PC-9 (cell line): Measurements from ENCODE around the gene MAST4.

Experiments
- EZH2 ChIP-seq: fragments of 200-600 bp; sonication (generic); IDR thresholded peaks from 2 replicates; pipeline ENCODE4 v1.8.0; 2017; ENCODE audit warnings: antibody characterized with exemption, low read depth
- TF ChIP-seq, protein P1 (sequence below): fragments of 200-600 bp; sonication (generic); conservative IDR thresholded peaks from 2 replicates; pipeline ENCODE4 v1.6.1; 2017; ENCODE audit warnings: mixed run types, antibody characterized with exemption, mild to moderate bottlenecking, moderate library complexity

DNA sequence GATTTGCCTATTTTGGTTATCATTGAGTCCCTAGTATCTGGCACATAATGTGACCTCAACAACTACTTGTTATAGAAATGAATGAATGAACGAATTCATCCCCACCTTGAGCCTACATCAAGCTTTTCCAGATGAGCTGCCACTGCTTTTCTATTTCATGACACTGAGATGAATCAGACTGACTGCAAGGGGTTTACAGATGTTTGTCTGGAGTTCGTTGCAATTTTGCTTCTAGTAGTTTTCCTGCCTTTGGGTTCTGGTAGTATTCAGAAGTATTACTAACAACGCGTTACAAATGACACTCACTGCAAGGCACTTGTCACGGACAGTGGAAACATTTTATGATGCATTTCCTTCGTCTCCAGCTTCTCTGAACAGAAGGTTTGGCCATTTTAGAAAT is 378.1 kb downstream of the MAST4 start:
- TF ChIP-seq, protein P1, sequence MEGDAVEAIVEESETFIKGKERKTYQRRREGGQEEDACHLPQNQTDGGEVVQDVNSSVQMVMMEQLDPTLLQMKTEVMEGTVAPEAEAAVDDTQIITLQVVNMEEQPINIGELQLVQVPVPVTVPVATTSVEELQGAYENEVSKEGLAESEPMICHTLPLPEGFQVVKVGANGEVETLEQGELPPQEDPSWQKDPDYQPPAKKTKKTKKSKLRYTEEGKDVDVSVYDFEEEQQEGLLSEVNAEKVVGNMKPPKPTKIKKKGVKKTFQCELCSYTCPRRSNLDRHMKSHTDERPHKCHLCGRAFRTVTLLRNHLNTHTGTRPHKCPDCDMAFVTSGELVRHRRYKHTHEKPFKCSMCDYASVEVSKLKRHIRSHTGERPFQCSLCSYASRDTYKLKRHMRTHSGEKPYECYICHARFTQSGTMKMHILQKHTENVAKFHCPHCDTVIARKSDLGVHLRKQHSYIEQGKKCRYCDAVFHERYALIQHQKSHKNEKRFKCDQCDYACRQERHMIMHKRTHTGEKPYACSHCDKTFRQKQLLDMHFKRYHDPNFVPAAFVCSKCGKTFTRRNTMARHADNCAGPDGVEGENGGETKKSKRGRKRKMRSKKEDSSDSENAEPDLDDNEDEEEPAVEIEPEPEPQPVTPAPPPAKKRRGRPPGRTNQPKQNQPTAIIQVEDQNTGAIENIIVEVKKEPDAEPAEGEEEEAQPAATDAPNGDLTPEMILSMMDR = no peak
- TF ChIP-seq EZH2 = no peak
